Transverse colon (tissue), 4 donors: ENCODE measurements around the gene MYH15. TPM values are rescaled to one million over a fixed set of nuclear protein-coding genes. Genes with fewer than 3 reads are reported as not detected.

Experiments
- DNase-seq: peaks from one replicate; pipeline ENCODE4 v3.0.0-alpha.2; 2019
- H3K27ac ChIP-seq, 4 donors: fragments of 200-600 bp; sonication (generic); 2 replicates each; pipeline ENCODE4 v1.5.1; 2016 to 2018; ENCODE audit warnings: inconsistent platforms in 4 of 4
- H3K27me3 ChIP-seq: fragments of 200-600 bp; sonication (generic); 2 replicates; pipeline ENCODE4 v1.5.1; 2017; ENCODE audit warnings: inconsistent platforms
- H3K36me3 ChIP-seq, 4 donors: fragments of 200-600 bp; sonication (generic); 2 replicates each; pipeline ENCODE4 v1.5.1; 2017 to 2019; ENCODE audit warnings: inconsistent platforms in 4 of 4
- H3K4me1 ChIP-seq, 4 donors: fragments of 200-600 bp; sonication (generic); 2 replicates each; pipeline ENCODE4 v1.5.1; 2017 to 2020; ENCODE audit warnings: inconsistent platforms in 4 of 4
- H3K4me3 ChIP-seq, 4 donors: fragments of 200-600 bp; sonication (generic); 1 replicate in 1 of 4; 2 replicates in 3 of 4; pipeline versions ENCODE4 v1.5.1 to v1.6.1; 2017 to 2019; ENCODE audit warnings: inconsistent platforms in 4 of 4
- H3K9me3 ChIP-seq, 2 donors: fragments of 200-600 bp; sonication (generic); 2 replicates each; pipeline ENCODE4 v1.5.1; 2017 to 2019; ENCODE audit warnings: inconsistent platforms in 2 of 2
- CTCF ChIP-seq, 5 experiments: fragments of 200-600 bp in 3 of 5; fragments of 450-650 bp in 2 of 5; sonication (generic) in 3 of 5; IDR thresholded peaks; 1 replicate in 2 of 5; 2 replicates in 3 of 5; pipeline ENCODE4 v1.5.1; 2016 to 2017; ENCODE audit warnings: antibody characterized with exemption in 5 of 5, inconsistent platforms in 3 of 5, mild to moderate bottlenecking in 2 of 5, moderate library complexity in 1 of 5
- EP300 ChIP-seq: sonication (generic); formaldehyde crosslinking; IDR thresholded peaks from one replicate; pipeline ENCODE4 v1.6.1; 2017; ENCODE audit warnings: antibody characterized with exemption, low read depth
- POLR2A ChIP-seq: fragments of 450-650 bp; IDR thresholded peaks from one replicate; pipeline ENCODE4 v1.6.1; 2016; ENCODE audit warnings: antibody characterized with exemption, mild to moderate bottlenecking, moderate library complexity
- POLR2AphosphoS5 ChIP-seq, 3 donors: sonication (generic); formaldehyde crosslinking; IDR thresholded peaks; one replicate each; pipeline ENCODE4 v1.6.1; 2016; ENCODE audit warnings: antibody characterized with exemption in 3 of 3
- WGBS, 2 donors: methylation state at CpG; one replicate each; pipeline ENCODE4 v1.1.5; 2018; ENCODE audit warnings: low coverage in 1 of 2; 5-methylcytosine and 5-hydroxymethylcytosine counted together
- in situ Hi-C, 4 donors: fragments of 200-750 bp; cut with MboI; loops; one replicate each; pipeline versions ENCODE4 v1.15.0 to v1.15.1; 2017; ENCODE audit warnings: low sequenced_read_pairs in 3 of 4, low pct_ligation_motif_present in 1 of 4, low pct_unique_long_range_greater_than_20kb in 1 of 4
- intact Hi-C: fragments of 100-400 bp; cut with DNase I; formaldehyde crosslinking; loops from one replicate; pipeline ENCODE4 v1.15.1; 2023; ENCODE audit warnings: low total_unique reads
- total RNA-seq, 4 donors: library from RNA; depleted of rRNA; stranded (reverse); fragments of >200 nt; gene quantifications; one replicate each; pipeline ENCODE4 v1.1.0, GENCODE V29; 2016

Gene MYH15
- total RNA-seq, 4 donors from 2014 or later = 0.16 to 0.41 TPM; not detected in 2

GRCh38 chr3:108403198-108403597 lies 107.2 kb downstream of the MYH15 start:
- H3K4me1 ChIP-seq = peaks cover 11 to 54% (median 30%) of the 10 kb centered on the region in 4 donors
- 45 to 52% methylated on average over 1 of the region's 1 CpG for WGBS, 2 donors
- H3K9me3 ChIP-seq = no peaks in the 10 kb centered on the region
- TF ChIP-seq POLR2AphosphoS5 (IDR thresholded peaks at IDR 0.05) (peak in 2 of 3 donors; percentile 22 to 29), CTCF (IDR thresholded peaks at IDR 0.05) (no peak)
- in situ Hi-C loops = loop anchor here in 1 of 4 donors (10.0 kb wide), 1 partner anchor 468 kb away; no protein-coding TSS in a partner anchor
- DNase-seq = no peak
- no peaks in the 10 kb centered on the region for H3K36me3 ChIP-seq
- H3K27me3 ChIP-seq = no peaks in the 10 kb centered on the region
- intact Hi-C loops = no loop called here
- H3K27ac ChIP-seq = peak overlapping the region; percentile 65 to 89 (median 72)
- no peak overlapping the region for H3K4me3 ChIP-seq

- peaks cover 11 to 41% (median 27%) of the 10 kb centered on the region in 4 donors for H3K4me1 ChIP-seq
- TF ChIP-seq POLR2AphosphoS5 (IDR thresholded peaks at IDR 0.05) = no peak
- no peak for TF ChIP-seq POLR2A
- TF ChIP-seq EP300 = no peak
- TF ChIP-seq CTCF (IDR thresholded peaks at IDR 0.05) = no peak
- no peak overlapping the region for H3K27ac ChIP-seq
- H3K27me3 ChIP-seq = no peaks in the 10 kb centered on the region
- H3K36me3 ChIP-seq = no peaks in the 10 kb centered on the region
- in situ Hi-C loops (loop anchor here in 1 of 4 donors (10.0 kb wide), 1 partner anchor 467 kb away; no protein-coding TSS in a partner anchor), intact Hi-C loops (no loop called here)
- no peak overlapping the region for H3K4me3 ChIP-seq
- 87 to 90% methylated on average over 2 of the region's 2 CpGs for WGBS, 2 donors
- H3K9me3 ChIP-seq = no peaks in the 10 kb centered on the region
- DNase-seq = no peak
Observed at GRCh38 chr3:108401836-108402235, 108.6 kb downstream of the MYH15 start.

- Histone ChIP-seq H3K4me1 (peaks cover 0 to 14% (median 6%) of the 10 kb centered on the region in 4 donors), H3K36me3 (no peaks in the 10 kb centered on the region), H3K4me3 (no peak overlapping the region), H3K27ac (no peak overlapping the region), H3K9me3 (no peaks in the 10 kb centered on the region), H3K27me3 (no peaks in the 10 kb centered on the region)
- TF ChIP-seq POLR2AphosphoS5 (IDR thresholded peaks at IDR 0.05) (no peak), CTCF (IDR thresholded peaks at IDR 0.05) (no peak), EP300 (no peak), POLR2A (no peak)
- 97% methylated on average over 6 of the region's 6 CpGs; no CpG with 5 or more reads in 1 of the 2 donors for WGBS, 2 donors
- no peak for DNase-seq
- intact Hi-C loops = no loop called here
- in situ Hi-C loops = no loop called here
Observed at GRCh38 chr3:108398510-108398909, 111.9 kb downstream of the MYH15 start.

- H3K36me3 ChIP-seq = no peaks in the 10 kb centered on the region
- H3K4me3 ChIP-seq = no peak overlapping the region
- no peak for DNase-seq
- no peaks in the 10 kb centered on the region for H3K27me3 ChIP-seq
- TF ChIP-seq EP300 (no peak), CTCF (IDR thresholded peaks at IDR 0.05) (no peak), POLR2A (no peak), POLR2AphosphoS5 (IDR thresholded peaks at IDR 0.05) (no peak)
- H3K27ac ChIP-seq = no peak overlapping the region
- in situ Hi-C loops = no loop called here
- intact Hi-C loops = no loop called here
- H3K9me3 ChIP-seq = no peaks in the 10 kb centered on the region
- 94% methylated on average over 1 of the region's 1 CpG; no CpG with 5 or more reads in 1 of the 2 donors for WGBS, 2 donors
- peaks cover 0 to 6% (median 0%) of the 10 kb centered on the region in 4 donors for H3K4me1 ChIP-seq
Observed at GRCh38 chr3:108396336-108396735, 114.1 kb downstream of the MYH15 start.
